Gastroesophageal sphincter (tissue), 3 donors: Measurements from ENCODE around the gene CORO2B.

Source experiments
- CTCF ChIP-seq, 4 experiments: fragments of 200-600 bp in 2 of 4; fragments of 450-650 bp in 2 of 4; sonication (generic) in 1 of 4; IDR thresholded peaks; one replicate each; pipeline ENCODE4 v1.5.1; 2017 to 2019; ENCODE audit warnings: antibody characterized with exemption in 4 of 4, mild to moderate bottlenecking in 2 of 4, moderate library complexity in 2 of 4
- POLR2AphosphoS5 ChIP-seq: sonication (generic); formaldehyde crosslinking; IDR thresholded peaks from one replicate; pipeline ENCODE4 v1.6.1; 2017; ENCODE audit warnings: antibody characterized with exemption

DNA sequence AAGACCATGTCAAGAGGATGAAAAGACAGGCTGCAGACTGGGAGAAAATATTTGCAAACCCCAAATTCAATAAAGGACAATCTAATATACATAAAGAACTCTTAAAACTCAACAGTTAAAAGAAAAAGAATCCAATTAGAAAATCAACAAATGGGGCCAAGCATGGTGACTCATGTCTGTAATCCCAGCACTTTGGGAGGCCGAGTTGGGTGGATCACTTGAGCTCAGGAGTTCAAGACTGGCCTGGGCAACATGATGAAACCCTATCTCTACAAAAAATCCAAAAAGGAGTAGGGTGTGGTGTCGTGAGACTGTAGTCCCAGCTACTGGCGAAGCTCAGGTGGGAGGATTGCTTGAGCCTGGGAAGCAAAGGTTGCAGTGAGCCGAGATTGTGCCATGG lies 184.3 kb downstream of the CORO2B start:
- TF ChIP-seq CTCF (IDR thresholded peaks at IDR 0.05) (no peak), POLR2AphosphoS5 (no peak)
